CD14-positive monocyte (primary cell): ENCODE results near the gene RSF1. TPM values are rescaled to one million over a fixed set of nuclear protein-coding genes. Genes with fewer than 3 reads are reported as not detected.

Source experiments
- DNase-seq, 3 donors: peaks; one replicate each; pipeline ENCODE4 v3.0.0-alpha.2; 2011 to 2022
- H2AFZ ChIP-seq: 2 replicates; pipeline ENCODE4 v1.6.0; 2012; ENCODE audit warnings: mild to moderate bottlenecking, low read depth, low read length, inconsistent platforms; ENCODE audit not compliant: insufficient read depth, poor library complexity, severe bottlenecking
- H3K27ac ChIP-seq, 2 donors: 1 replicate in 1 of 2; 2 replicates in 1 of 2; pipeline ENCODE4 v1.5.1; 2012 to 2013; ENCODE audit warnings: low read length in 2 of 2, control low read depth in 1 of 2, inconsistent platforms in 1 of 2, low read depth in 1 of 2, mild to moderate bottlenecking in 1 of 2
- H3K27me3 ChIP-seq, 2 donors: one replicate each; pipeline versions ENCODE4 v1.6.0 to v1.6.1; 2011 to 2013; ENCODE audit warnings: low read length in 2 of 2; ENCODE audit not compliant: control insufficient read depth in 2 of 2, insufficient read depth in 2 of 2
- H3K36me3 ChIP-seq, 2 donors: replicated peaks in 1 of 2; 1 replicate in 1 of 2; 2 replicates in 1 of 2; pipeline versions ENCODE4 v1.5.1 to v1.6.1; 2012 to 2013; ENCODE audit warnings: low read length in 2 of 2, control low read depth in 1 of 2, inconsistent platforms in 1 of 2, mild to moderate bottlenecking in 1 of 2; ENCODE audit not compliant: insufficient read depth in 2 of 2, control insufficient read depth in 1 of 2
- H3K4me1 ChIP-seq, 2 donors: 1 replicate in 1 of 2; 2 replicates in 1 of 2; pipeline versions ENCODE4 v1.5.1 to v1.6.1; 2012 to 2013; ENCODE audit warnings: low read length in 2 of 2, control low read depth in 1 of 2, inconsistent platforms in 1 of 2, mild to moderate bottlenecking in 1 of 2, moderate library complexity in 1 of 2; ENCODE audit not compliant: insufficient read depth in 2 of 2, control insufficient read depth in 1 of 2
- H3K4me2 ChIP-seq: replicated peaks from 2 replicates; pipeline ENCODE3; 2012; ENCODE audit warnings: low read length, moderate library complexity, mild to moderate bottlenecking; ENCODE audit not compliant: poor library complexity, severe bottlenecking; ENCODE audit errors: extremely low read depth
- H3K4me3 ChIP-seq, 3 experiments: fragments of 200-600 bp in 1 of 3; sonication (generic) in 1 of 3; replicated peaks in 1 of 3; 1 replicate in 2 of 3; 2 replicates in 1 of 3; pipeline ENCODE4 v1.5.1; 2011 to 2013; ENCODE audit warnings: low read length in 3 of 3, mild to moderate bottlenecking in 3 of 3, control low read depth in 2 of 3, low read depth in 2 of 3, inconsistent platforms in 1 of 3, moderate library complexity in 1 of 3
- H3K79me2 ChIP-seq: 2 replicates; pipeline ENCODE4 v1.6.0; 2012; ENCODE audit warnings: mild to moderate bottlenecking, control low read depth, inconsistent platforms, low read length, moderate library complexity; ENCODE audit not compliant: insufficient read depth
- H3K9ac ChIP-seq: 2 replicates; pipeline ENCODE4 v1.6.0; 2017; ENCODE audit warnings: low read length, mild to moderate bottlenecking; ENCODE audit not compliant: insufficient read depth, poor library complexity, severe bottlenecking
- H3K9me3 ChIP-seq, 2 donors: replicated peaks in 1 of 2; 1 replicate in 1 of 2; 2 replicates in 1 of 2; pipeline versions ENCODE4 v1.5.1 to v1.6.1; 2012 to 2013; ENCODE audit warnings: low read length in 2 of 2, control low read depth in 1 of 2; ENCODE audit not compliant: control insufficient read depth in 1 of 2, insufficient read depth in 1 of 2
- H4K20me1 ChIP-seq: 2 replicates; pipeline ENCODE4 v1.6.0; 2012; ENCODE audit warnings: mild to moderate bottlenecking, low read length, control low read depth, moderate library complexity; ENCODE audit not compliant: insufficient read depth
- H3K27ac Mint-ChIP-seq, 7 donors: one replicate each; pipeline ENCODE4 v1.8.0; 2020; ENCODE audit warnings: mild to moderate bottlenecking in 7 of 7, mixed read lengths in 7 of 7, moderate library complexity in 6 of 7, inconsistent platforms in 2 of 7
- H3K27me3 Mint-ChIP-seq, 3 donors: one replicate each; pipeline ENCODE4 v1.8.0; 2021 to 2022; ENCODE audit warnings: low read depth in 3 of 3, mild to moderate bottlenecking in 3 of 3, mixed read lengths in 3 of 3, moderate library complexity in 3 of 3, inconsistent platforms in 1 of 3
- H3K36me3 Mint-ChIP-seq, 2 donors: one replicate each; pipeline ENCODE4 v1.8.0; 2020; ENCODE audit warnings: mixed read lengths in 2 of 2, inconsistent platforms in 1 of 2, mild to moderate bottlenecking in 1 of 2
- H3K4me1 Mint-ChIP-seq: one replicate; pipeline ENCODE4 v1.8.0; 2020; ENCODE audit warnings: mild to moderate bottlenecking, mixed read lengths
- H3K4me3 Mint-ChIP-seq, 2 donors: one replicate each; pipeline ENCODE4 v1.8.0; 2020; ENCODE audit warnings: mild to moderate bottlenecking in 2 of 2, mixed read lengths in 2 of 2, moderate library complexity in 1 of 2
- H3K9me3 Mint-ChIP-seq, 7 donors: one replicate each; pipeline ENCODE4 v1.8.0; 2020 to 2022; ENCODE audit warnings: mixed read lengths in 7 of 7, mild to moderate bottlenecking in 6 of 7, moderate library complexity in 6 of 7, inconsistent platforms in 2 of 7
- CTCF ChIP-seq: fragments of 200-600 bp; IDR thresholded peaks from one replicate; pipeline ENCODE4 v1.8.0; 2022; ENCODE audit warnings: antibody characterized with exemption, mild to moderate bottlenecking
- WGBS: methylation state at CpG from one replicate; pipeline ENCODE4 v1.1.5; 2013; ENCODE audit warnings: missing lambda C conversion rate; ENCODE audit not compliant: insufficient coverage; 5-methylcytosine and 5-hydroxymethylcytosine counted together
- intact Hi-C, 2 donors: fragments of 100-400 bp; cut with micrococcal nuclease; formaldehyde crosslinking; loops; one replicate each; pipeline versions ENCODE4 v1.15.0 to v1.15.1; 2023
- polyA plus RNA-seq, 3 donors: library from polyadenylated mRNA; depleted of rRNA in 1 of 3; unstranded in 2 of 3; stranded (reverse) in 1 of 3; fragments of 300-500 nt in 2 of 3; fragments of >200 nt in 1 of 3; fragmentation: Illumina TruSeq in 2 of 3; gene quantifications; 1 replicate in 2 of 3; 2 replicates in 1 of 3; pipeline ENCODE4 v1.2.3, GENCODE V29; 2012 to 2021

Gene RSF1
- polyA plus RNA-seq, 3 donors, result 8.3 to 14.8 (median 9.2) TPM

GRCh38 chr11:77705876-77706579, 114.5 kb downstream of the RSF1 start:
- H3K4me1 ChIP-seq, result no peaks in the 10 kb centered on the region
- H3K27ac ChIP-seq, result no peak overlapping the region
- H3K36me3 Mint-ChIP-seq, result peaks cover 33 to 48% of the 10 kb centered on the region in 2 donors
- H3K27ac Mint-ChIP-seq, result peak overlapping the region in 1 of 7 donors; percentile 16
- WGBS, result 100% methylated on average over 2 of the region's 7 CpGs
- no peak overlapping the region for H3K4me3 Mint-ChIP-seq
- no peak for TF ChIP-seq CTCF
- peaks cover 0 to 2% (median 0%) of the 10 kb centered on the region in 3 donors for H3K27me3 Mint-ChIP-seq
- no peak overlapping the region for H3K4me2 ChIP-seq
- no peaks in the 10 kb centered on the region for H3K9me3 ChIP-seq
- intact Hi-C loops, result no loop called here
- peaks cover 11% of the 10 kb centered on the region for H4K20me1 ChIP-seq
- H3K79me2 ChIP-seq, result no peaks in the 10 kb centered on the region
- H3K4me3 ChIP-seq, result no peak overlapping the region
- no peak overlapping the region for H3K9ac ChIP-seq
- no peaks in the 10 kb centered on the region for H3K4me1 Mint-ChIP-seq
- H3K9me3 Mint-ChIP-seq, result peaks cover 0 to 3% (median 0%) of the 10 kb centered on the region in 7 donors
- DNase-seq, result no peak
- H3K27me3 ChIP-seq, result no peaks in the 10 kb centered on the region
- H3K36me3 ChIP-seq, result peaks cover 20 to 36% of the 10 kb centered on the region in 2 donors
- H2AFZ ChIP-seq, result no peak overlapping the region

GRCh38 chr11:77705195-77705875, 115.2 kb downstream of the RSF1 start:
- TF ChIP-seq CTCF, result no peak
- peaks cover 0 to 3% (median 0%) of the 10 kb centered on the region in 7 donors for H3K9me3 Mint-ChIP-seq
- peak overlapping the region in 3 of 7 donors; percentile 7 to 76 (median 32) for H3K27ac Mint-ChIP-seq
- WGBS, result no CpG with 5 or more reads among the region's 4 CpGs
- Histone ChIP-seq H3K9me3 (no peaks in the 10 kb centered on the region), H3K9ac (no peak overlapping the region), H3K79me2 (no peaks in the 10 kb centered on the region), H3K27me3 (no peaks in the 10 kb centered on the region), H3K4me1 (no peaks in the 10 kb centered on the region), H3K27ac (no peak overlapping the region), H2AFZ (no peak overlapping the region), H3K36me3 (peaks cover 22 to 41% of the 10 kb centered on the region in 2 donors), H3K4me3 (no peak overlapping the region), H4K20me1 (peaks cover 11% of the 10 kb centered on the region), H3K4me2 (no peak overlapping the region)
- DNase-seq, result peak in 2 of 3 donors; percentile 2 to 22
- H3K27me3 Mint-ChIP-seq, result peaks cover 0 to 2% (median 0%) of the 10 kb centered on the region in 3 donors
- H3K4me3 Mint-ChIP-seq, result no peak overlapping the region
- intact Hi-C loops, result no loop called here
- H3K4me1 Mint-ChIP-seq, result no peaks in the 10 kb centered on the region
- peaks cover 36 to 48% of the 10 kb centered on the region in 2 donors for H3K36me3 Mint-ChIP-seq
